WTC11 (cell line): ENCODE data around the gene TSKU.

Experiments used
- ATF3 ChIP-seq: sonication (generic); formaldehyde crosslinking; conservative IDR thresholded peaks from 2 replicates; pipeline ENCODE4 v1.8.1; 2022; ENCODE audit warnings: mild to moderate bottlenecking, missing genetic modification reagents
- CTCF ChIP-seq: fragments of 200-600 bp; IDR thresholded peaks from 2 replicates; pipeline ENCODE4 v1.8.0; 2022; ENCODE audit warnings: antibody characterized with exemption
- FOXP4 ChIP-seq: sonication (generic); formaldehyde crosslinking; IDR thresholded peaks from 2 replicates; pipeline ENCODE4 v1.8.0; 2022; ENCODE audit warnings: mild to moderate bottlenecking, missing genetic modification reagents
- JUN ChIP-seq: sonication (generic); formaldehyde crosslinking; IDR thresholded peaks from 2 replicates; pipeline ENCODE4 v1.8.0; 2023; ENCODE audit warnings: mild to moderate bottlenecking, missing genetic modification reagents
- MAX ChIP-seq: sonication (generic); formaldehyde crosslinking; IDR thresholded peaks from 2 replicates; pipeline ENCODE4 v1.8.0; 2022; ENCODE audit warnings: mild to moderate bottlenecking, missing genetic modification reagents
- NFYB ChIP-seq: sonication (generic); formaldehyde crosslinking; conservative IDR thresholded peaks from 2 replicates; pipeline ENCODE4 v1.8.0; 2022; ENCODE audit warnings: low read depth, missing genetic modification reagents
- RELA ChIP-seq: sonication (generic); formaldehyde crosslinking; IDR thresholded peaks from 2 replicates; pipeline ENCODE4 v1.8.1; 2022; ENCODE audit warnings: missing genetic modification reagents, mild to moderate bottlenecking, borderline replicate concordance
- USF2 ChIP-seq: sonication (generic); formaldehyde crosslinking; IDR thresholded peaks from 2 replicates; pipeline ENCODE4 v1.8.1; 2023; ENCODE audit warnings: mild to moderate bottlenecking, missing genetic modification reagents, moderate library complexity
- ZSCAN18 ChIP-seq: fragments of 250-450 bp; sonication (Bioruptor Pico); IDR thresholded peaks from 2 replicates; pipeline ENCODE4 v2.1.2; 2022; ENCODE audit warnings: mild to moderate bottlenecking, moderate library complexity

- TF ChIP-seq CTCF (no peak), JUN (CRISPR knock-in tag) (no peak), ZSCAN18 (CRISPR knock-in tag) (no peak), MAX (no peak), ATF3 (CRISPR knock-in tag) (no peak), USF2 (CRISPR knock-in tag) (no peak), NFYB (CRISPR knock-in tag) (no peak), FOXP4 (CRISPR knock-in tag) (no peak), RELA (CRISPR knock-in tag) (no peak)
Observed at GRCh38 chr11:76788661-76789442, 5.7 kb downstream of the TSKU start.
